ENCODE results near the gene CDH18. TPM values are rescaled to one million over a fixed set of nuclear protein-coding genes. Genes with fewer than 3 reads are reported as not detected.

The CDH18 gene
- total and polyA plus RNA-seq, 2 of the 13 experiments (the other 11 are each of a cell fraction or from before 2014, with no cell fraction given) = not detected

- Histone ChIP-seq H2AFZ (ENCODE audit: low read length) (no peak overlapping the region), H3K27ac (ENCODE audit: extremely low read length, insufficient read depth, low read length) (no peak overlapping the region), H3K27me3 (ENCODE audit: control insufficient read depth in 1 of 2, insufficient read depth in 2 of 2, low read length in 2 of 2) (no peaks in the 10 kb centered on the region), H4K20me1 (ENCODE audit: insufficient read depth, low read length) (no peaks in the 10 kb centered on the region), H3K79me2 (ENCODE audit: insufficient read depth, low read length) (no peaks in the 10 kb centered on the region), H3K9me3 (ENCODE audit: low read length) (no peaks in the 10 kb centered on the region), H3K4me3 (replicated peaks in 1 of 3; ENCODE audit: insufficient read depth in 1 of 3, low read depth in 2 of 3, low read length in 3 of 3) (no peak overlapping the region), H3K4me2 (ENCODE audit: low read depth, low read length) (no peak overlapping the region), H3K36me3 (replicated peaks in 1 of 2; ENCODE audit: control insufficient read depth in 1 of 2, insufficient read depth in 2 of 2, low read length in 2 of 2) (no peaks in the 10 kb centered on the region), H3K4me1 (ENCODE audit: insufficient read depth, low read length) (no peaks in the 10 kb centered on the region), H3K9ac (ENCODE audit: insufficient read depth, low read depth, low read length) (no peak overlapping the region)
- TF ChIP-seq SALL1 (CRISPR knock-in tag; IDR thresholded peaks at IDR 0.05) (no peak), ZSCAN22 (CRISPR knock-in tag; IDR thresholded peaks at IDR 0.05) (no peak), ZFP36L1 (CRISPR knock-in tag; IDR thresholded peaks at IDR 0.05) (no peak)
- POLR2A ChIA-PET = no interaction called here
- in situ Hi-C loops (cut with HindIII; ENCODE audit: extremely low pct_ligation_motif_present, low pct_unique_long_range_greater_than_20kb) (no loop called here), intact Hi-C loops (cut with micrococcal nuclease; ENCODE audit: unreplicated experiment) (no loop called here)
- ATAC-seq (no peak), DNase-seq (ENCODE audit: low spot score) (no peak), FAIRE-seq (no peak)
- 2% methylated on average over 3 of the region's 3 CpGs for WGBS (ENCODE audit: low lambda C conversion rate)
- CTCF ChIA-PET (ENCODE audit: low intra/inter-chr PET ratio, low total read pairs) = no interaction called here
- no TSS peak for BruUV-seq (replicated peaks)
Observed at GRCh38 chr5:19862711-19863110, 125.3 kb downstream of the CDH18 start.

- no peak for ATAC-seq
- H3K9ac ChIP-seq (ENCODE audit: insufficient read depth, low read depth, low read length) = no peak overlapping the region
- TF ChIP-seq HOMEZ (CRISPR knock-in tag; IDR thresholded peaks at IDR 0.05; ENCODE audit: low read depth) = no peak
- TF ChIP-seq IKZF1 (IDR thresholded peaks at IDR 0.05) = no peak
- no peak for TF ChIP-seq MYC (CRISPR knock-in tag; IDR thresholded peaks at IDR 0.05; ENCODE audit: borderline replicate concordance)
- no peak for TF ChIP-seq ZBTB49 (CRISPR knock-in tag; IDR thresholded peaks at IDR 0.05; ENCODE audit: borderline replicate concordance)
- no peak for TF ChIP-seq KDM5A (IDR thresholded peaks at IDR 0.05; ENCODE audit: borderline replicate concordance, low read length)
- no peak for TF ChIP-seq ZHX2 (IDR thresholded peaks at IDR 0.05; ENCODE audit: low read depth)
- no peak for TF ChIP-seq ZHX2 (CRISPR knock-in tag; IDR thresholded peaks at IDR 0.05; ENCODE audit: borderline replicate concordance)
Observed at GRCh38 chr5:19859020-19859419, 129.0 kb downstream of the CDH18 start.

More at GRCh38 chr5:19859020-19859419, 129.0 kb downstream of the CDH18 start:
- H3K4me1 ChIP-seq (ENCODE audit: insufficient read depth, low read length) = no peaks in the 10 kb centered on the region
- H3K27me3 ChIP-seq (ENCODE audit: control insufficient read depth in 1 of 2, insufficient read depth in 2 of 2, low read length in 2 of 2) = no peaks in the 10 kb centered on the region
- no peaks in the 10 kb centered on the region for H3K79me2 ChIP-seq (ENCODE audit: insufficient read depth, low read length)
- no TSS peak for BruUV-seq (replicated peaks)
- H3K36me3 ChIP-seq (replicated peaks in 1 of 2; ENCODE audit: control insufficient read depth in 1 of 2, insufficient read depth in 2 of 2, low read length in 2 of 2) = no peaks in the 10 kb centered on the region
- ChIA-PET CTCF (ENCODE audit: low intra/inter-chr PET ratio, low total read pairs) (no interaction called here), POLR2A (no interaction called here)
- in situ Hi-C loops (cut with HindIII; ENCODE audit: extremely low pct_ligation_motif_present, low pct_unique_long_range_greater_than_20kb) = no loop called here
- intact Hi-C loops (cut with micrococcal nuclease; ENCODE audit: unreplicated experiment) = no loop called here
- FAIRE-seq (no peak), DNase-seq (ENCODE audit: low spot score) (no peak)
- no peak overlapping the region for H3K27ac ChIP-seq (ENCODE audit: extremely low read length, insufficient read depth, low read length)
- H3K4me3 ChIP-seq (replicated peaks in 1 of 3; ENCODE audit: insufficient read depth in 1 of 3, low read depth in 2 of 3, low read length in 3 of 3) = no peak overlapping the region
- no peak overlapping the region for H3K4me2 ChIP-seq (ENCODE audit: low read depth, low read length)
- WGBS (ENCODE audit: low lambda C conversion rate) = 8% methylated on average over 3 of the region's 3 CpGs
- H2AFZ ChIP-seq (ENCODE audit: low read length) = no peak overlapping the region
- no peaks in the 10 kb centered on the region for H3K9me3 ChIP-seq (ENCODE audit: low read length)
- H4K20me1 ChIP-seq (ENCODE audit: insufficient read depth, low read length) = no peaks in the 10 kb centered on the region
